HEK293 (cell line): ENCODE data around the gene DPCD.

Source experiments
- CTCF ChIP-seq: fragments of 450-650 bp; formaldehyde crosslinking; IDR thresholded peaks from 2 replicates; pipeline ENCODE4 v1.5.1; 2016; ENCODE audit warnings: missing biosample characterization, missing genetic modification characterization
- KLF1 ChIP-seq: fragments of 450-650 bp; formaldehyde crosslinking; IDR thresholded peaks from 2 replicates; pipeline ENCODE4 v1.5.1; 2016; ENCODE audit warnings: missing biosample characterization, missing genetic modification characterization
- TF ChIP-seq, protein P1 (sequence below): fragments of 450-650 bp; formaldehyde crosslinking; IDR thresholded peaks from 2 replicates; pipeline ENCODE4 v1.5.1; 2016; ENCODE audit warnings: missing biosample characterization, missing genetic modification characterization

GRCh38 chr10:101572785-101573184 is 15.3 kb upstream of the DPCD start:
- TF ChIP-seq CTCF (tag by site-specific recombination) = no peak
- no peak for TF ChIP-seq KLF1
- TF ChIP-seq, protein P1, sequence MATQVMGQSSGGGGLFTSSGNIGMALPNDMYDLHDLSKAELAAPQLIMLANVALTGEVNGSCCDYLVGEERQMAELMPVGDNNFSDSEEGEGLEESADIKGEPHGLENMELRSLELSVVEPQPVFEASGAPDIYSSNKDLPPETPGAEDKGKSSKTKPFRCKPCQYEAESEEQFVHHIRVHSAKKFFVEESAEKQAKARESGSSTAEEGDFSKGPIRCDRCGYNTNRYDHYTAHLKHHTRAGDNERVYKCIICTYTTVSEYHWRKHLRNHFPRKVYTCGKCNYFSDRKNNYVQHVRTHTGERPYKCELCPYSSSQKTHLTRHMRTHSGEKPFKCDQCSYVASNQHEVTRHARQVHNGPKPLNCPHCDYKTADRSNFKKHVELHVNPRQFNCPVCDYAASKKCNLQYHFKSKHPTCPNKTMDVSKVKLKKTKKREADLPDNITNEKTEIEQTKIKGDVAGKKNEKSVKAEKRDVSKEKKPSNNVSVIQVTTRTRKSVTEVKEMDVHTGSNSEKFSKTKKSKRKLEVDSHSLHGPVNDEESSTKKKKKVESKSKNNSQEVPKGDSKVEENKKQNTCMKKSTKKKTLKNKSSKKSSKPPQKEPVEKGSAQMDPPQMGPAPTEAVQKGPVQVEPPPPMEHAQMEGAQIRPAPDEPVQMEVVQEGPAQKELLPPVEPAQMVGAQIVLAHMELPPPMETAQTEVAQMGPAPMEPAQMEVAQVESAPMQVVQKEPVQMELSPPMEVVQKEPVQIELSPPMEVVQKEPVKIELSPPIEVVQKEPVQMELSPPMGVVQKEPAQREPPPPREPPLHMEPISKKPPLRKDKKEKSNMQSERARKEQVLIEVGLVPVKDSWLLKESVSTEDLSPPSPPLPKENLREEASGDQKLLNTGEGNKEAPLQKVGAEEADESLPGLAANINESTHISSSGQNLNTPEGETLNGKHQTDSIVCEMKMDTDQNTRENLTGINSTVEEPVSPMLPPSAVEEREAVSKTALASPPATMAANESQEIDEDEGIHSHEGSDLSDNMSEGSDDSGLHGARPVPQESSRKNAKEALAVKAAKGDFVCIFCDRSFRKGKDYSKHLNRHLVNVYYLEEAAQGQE (tag by site-specific recombination) = no peak
